Kidney glomerular epithelial cell (primary cell): ENCODE measurements around the gene C1orf105.
"Not testable (repeated sequence)": the region's sequence is repeated elsewhere in the genome, so short reads cannot be mapped to it uniquely, and the experiment has no call there.

Experiments used
- DNase-seq: peaks from one replicate; lab custom pipeline; 2025; lab: John Stamatoyannopoulos, UW

C1orf105 gene, protein sequence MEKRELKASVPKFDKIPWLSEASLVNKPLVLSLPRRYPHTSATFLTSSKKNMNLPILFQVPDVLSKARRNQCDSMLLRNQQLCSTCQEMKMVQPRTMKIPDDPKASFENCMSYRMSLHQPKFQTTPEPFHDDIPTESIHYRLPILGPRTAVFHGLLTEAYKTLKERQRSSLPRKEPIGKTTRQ

DNA sequence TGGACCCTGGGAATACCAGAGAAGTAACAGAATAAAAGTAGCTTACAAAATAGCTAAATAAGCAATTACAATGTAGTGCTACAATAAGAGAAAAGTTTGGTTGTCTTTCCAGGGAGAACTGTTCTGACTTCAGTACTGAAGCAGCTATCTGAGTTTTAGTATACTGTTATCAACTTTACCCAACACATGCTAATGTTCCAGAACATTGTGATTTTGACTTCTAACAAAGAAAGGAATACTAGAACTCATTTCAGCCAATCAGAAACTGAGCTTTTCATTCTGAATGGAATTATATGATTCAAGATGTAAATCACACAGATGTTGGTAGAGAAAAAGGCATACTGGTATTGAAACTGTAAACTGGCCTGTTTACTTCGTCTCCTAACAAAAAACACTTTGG lies at the start of gene C1orf105:
Gene C1orf105 (plus strand): TSS at position 301 of the 400 bp plus-strand sequence. CDS start 201 bp downstream, outside the sequence.
- DNase-seq, result no peak

DNA sequence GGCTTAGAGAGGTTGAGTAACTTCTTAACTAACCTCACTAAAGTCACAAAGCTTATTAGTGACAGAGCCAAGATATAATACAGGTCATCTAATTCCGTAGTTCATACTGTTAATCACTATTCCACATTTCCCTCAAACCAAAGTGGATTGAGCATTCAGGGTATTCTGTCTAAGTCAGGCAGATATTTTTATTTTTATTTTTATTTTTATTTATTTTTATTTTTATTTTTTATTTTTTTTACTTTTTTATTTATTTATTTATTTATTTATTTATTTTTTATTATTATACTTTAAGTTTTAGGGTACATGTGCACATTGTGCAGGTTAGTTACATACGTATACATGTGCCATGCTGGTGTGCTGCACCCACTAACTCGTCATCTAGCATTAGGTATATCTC lies 48.8 kb upstream of the C1orf105 start:
- not testable (repeated sequence) for DNase-seq

DNA sequence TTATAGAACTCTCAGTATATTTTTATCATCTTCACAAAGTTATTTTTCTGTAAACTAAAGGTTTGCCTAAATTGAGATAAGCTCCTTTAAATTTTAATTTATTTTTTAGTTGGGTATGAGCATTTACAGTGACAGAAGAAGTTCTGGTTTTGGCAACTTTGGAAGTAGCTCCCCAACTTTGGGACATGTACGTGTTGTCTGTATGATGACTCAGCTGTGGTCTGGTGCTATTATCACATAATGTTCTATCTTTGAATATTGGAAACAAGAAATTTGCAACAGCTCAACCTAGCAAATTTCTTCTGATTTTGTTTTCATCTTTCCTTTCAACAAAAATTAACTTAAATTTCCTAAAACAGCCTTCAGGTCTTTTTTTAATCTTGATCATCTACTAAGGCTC lies 46.6 kb upstream of the C1orf105 start:
- no peak for DNase-seq

DNA sequence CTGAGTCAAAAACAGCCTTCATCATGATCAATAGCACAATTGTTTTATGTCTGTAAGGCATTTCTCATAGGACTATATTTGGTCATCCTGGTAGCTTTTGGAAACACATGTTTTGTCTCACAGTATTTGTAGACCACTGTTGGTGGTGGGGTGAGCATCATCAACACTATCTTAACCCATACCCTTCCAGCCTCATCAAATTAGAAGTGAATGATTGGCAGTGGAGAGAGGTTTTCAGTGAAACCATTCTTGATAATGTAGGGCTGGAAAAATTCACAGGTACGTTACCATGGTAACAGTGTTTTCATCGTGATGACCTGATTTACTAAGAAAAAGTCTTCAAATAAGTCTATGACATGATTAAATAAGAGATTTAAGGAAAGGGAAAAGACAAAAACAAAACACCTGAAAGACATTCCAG lies 45.3 kb upstream of the C1orf105 start:
- DNase-seq, result no peak

DNA sequence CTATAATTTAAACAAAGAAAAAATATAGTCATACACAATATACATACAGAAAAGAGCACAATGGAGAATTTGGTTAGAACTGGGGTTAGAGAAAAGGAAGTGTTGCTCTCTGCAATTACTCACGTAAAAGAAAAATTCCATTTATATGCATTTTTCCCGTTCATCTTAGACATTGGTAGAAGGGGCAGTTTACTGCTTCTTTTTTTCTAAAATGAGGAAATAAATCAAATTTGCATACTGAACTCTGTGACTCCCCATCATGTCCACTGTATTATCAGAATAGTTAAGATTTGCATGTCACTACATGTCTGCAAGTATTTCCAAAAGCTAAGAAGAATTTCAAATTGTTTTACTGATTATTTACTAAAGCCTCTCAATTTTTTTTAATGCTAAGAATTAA lies 44.1 kb upstream of the C1orf105 start:
- DNase-seq, result no peak

DNA sequence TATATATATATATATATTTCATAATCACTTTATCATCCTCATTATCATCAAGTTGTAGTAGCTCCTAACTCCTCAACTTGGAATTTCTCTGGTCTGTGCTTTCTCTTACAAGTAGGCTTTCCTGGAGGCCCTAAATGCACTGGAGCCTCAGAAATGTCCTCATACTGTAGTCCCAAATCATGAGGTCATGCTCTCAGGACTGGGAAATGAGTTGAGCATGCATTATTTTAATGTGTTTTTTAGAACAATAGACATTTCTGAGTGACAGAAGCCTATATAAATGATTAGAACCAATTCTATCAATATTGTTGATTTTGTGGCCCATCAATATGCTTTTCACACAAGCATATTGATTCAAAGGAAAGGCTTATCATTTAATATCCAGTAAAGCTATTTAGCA lies 42.9 kb upstream of the C1orf105 start:
- no peak for DNase-seq

DNA sequence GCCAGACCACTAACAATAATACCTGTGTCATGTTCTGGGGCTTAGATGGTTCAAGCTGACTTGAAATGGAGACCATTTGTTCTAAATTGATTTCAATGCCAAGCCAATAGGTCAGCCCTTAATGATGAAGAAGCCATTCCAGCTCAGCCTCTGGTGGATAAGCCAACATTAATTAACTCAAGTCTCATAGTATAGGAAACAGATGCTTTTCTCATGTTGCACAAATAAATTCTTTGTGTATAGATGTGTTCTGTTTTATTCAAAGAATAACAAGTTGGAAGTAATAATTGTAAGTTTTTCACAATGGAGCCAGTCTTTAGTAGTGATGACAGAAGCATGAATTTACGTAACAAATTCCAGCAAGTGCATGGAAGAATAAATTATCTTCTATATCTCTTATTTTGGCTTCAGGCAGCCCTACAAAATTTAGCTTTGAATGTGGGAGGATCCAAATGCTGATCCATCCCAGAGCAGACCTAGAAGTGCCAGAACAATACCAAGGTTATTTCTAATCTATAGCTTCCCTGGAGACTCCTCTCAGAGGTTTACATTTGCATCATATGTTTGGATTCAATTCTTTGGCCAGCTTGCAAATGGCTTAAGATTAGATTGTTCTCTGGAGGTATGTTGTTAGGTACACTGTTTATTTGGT lies 42.2 kb upstream of the C1orf105 start:
- DNase-seq, result no peak

DNA sequence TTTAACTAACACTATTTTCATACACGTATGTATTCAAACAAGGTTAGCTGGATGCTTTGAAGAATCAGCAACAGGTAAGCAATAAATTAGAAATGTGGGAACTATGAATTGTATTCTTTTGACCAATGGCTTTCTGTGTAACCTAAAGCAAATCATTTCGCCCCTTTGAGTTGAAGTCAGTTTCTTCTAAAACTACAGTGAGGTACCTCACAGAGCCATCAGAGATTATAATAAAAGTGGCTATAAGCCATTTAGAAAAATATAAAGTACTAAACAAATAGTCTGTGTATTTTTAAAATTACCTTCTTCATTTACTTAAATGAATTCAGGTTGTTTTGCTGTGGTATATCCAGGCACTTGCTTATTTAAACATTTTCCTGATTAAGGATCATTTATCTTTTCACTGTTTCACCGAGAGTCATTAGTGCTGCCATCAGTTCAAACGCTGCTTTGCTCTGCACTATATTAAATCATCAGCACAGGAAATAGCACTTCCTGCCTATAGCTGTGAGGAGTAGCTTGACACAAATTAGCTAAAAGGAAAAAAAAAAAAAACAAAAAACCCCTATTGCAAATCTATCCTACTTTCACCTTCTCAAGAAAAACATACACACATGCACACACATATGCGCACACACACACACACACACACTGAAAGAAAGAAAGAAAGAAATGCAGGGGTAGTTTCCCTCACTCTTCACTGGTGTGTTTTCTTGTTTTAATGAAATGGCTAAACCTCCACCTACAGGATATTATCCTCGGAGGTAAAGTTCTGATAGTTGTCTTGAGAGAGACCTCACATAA lies 39.8 kb upstream of the C1orf105 start:
- DNase-seq, result no peak

DNA sequence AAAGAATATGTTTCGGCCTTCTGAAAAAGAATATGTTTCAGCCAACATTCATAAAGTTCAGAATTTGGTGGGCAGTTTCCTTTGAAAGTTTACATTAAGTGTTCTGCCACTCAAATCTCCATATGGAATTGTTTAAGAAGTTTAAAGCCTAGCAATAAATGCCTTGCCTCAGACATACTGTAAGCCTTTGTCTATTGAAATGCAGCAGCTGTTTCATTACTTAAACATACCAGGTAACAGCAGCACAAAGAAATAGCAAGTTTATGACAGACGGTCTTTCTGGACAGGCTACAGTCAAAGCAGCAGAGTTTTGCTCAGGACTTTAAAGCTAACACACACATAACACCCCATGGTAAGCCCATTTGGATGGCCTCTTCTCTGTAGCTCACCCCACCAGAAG lies 38.5 kb upstream of the C1orf105 start:
- no peak for DNase-seq

DNA sequence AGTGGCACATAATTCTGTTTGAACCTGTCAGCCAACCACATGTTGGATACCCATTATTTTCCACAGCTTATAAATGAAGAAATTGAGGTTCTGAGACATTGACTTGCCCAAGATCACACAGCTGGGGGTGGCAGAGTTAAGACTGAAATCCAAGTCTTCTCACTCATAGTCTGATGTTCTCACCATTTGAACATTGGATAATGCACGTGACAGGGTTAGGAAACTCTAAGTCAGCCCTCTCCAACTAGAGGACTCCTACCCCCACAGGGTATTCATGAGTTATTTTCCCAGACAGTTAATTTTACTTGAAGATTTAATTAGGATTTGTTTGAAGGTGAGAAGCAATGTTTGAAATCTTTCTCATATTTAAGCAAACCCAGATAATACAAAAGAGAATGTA lies 38.1 kb upstream of the C1orf105 start:
- no peak for DNase-seq

DNA sequence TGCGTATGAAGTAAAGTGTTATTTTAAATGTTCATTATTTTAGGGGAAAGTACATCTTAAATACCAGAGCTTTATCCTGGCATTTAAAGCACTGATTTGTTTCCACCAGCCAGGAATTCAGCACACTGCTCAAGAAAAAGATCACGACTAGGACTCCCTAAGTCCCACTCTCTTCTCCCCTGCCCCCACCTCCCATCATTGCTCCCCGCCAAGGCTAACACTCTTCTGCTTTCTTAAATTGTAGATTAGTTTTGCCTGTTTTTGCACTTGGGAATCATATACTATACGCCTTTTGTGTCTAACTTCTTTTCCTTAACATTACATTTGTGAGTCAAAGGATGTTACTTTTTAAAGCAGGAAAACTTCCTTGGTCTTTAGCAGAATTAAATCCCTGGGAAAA lies 37.5 kb upstream of the C1orf105 start:
- DNase-seq, result no peak

DNA sequence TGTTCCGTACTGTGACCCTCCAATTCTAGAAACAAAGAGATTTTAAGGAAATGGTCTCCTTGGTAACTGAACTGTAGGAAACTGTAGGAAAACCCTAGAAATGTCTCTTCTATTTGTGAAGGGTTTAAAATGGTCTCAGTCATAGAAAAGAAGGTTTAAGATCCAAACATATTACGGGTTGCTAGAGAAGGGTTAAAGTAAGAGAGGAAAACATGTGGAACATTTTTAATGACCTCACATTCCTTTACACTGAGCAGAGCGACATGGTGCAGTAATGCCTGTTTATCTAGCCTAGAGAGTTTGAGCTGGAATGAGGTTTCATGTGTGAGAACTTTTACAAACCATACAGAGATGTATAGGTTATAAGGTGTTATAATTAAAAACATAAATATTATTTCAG lies 36.9 kb upstream of the C1orf105 start:
- peak; percentile 56 for DNase-seq

DNA sequence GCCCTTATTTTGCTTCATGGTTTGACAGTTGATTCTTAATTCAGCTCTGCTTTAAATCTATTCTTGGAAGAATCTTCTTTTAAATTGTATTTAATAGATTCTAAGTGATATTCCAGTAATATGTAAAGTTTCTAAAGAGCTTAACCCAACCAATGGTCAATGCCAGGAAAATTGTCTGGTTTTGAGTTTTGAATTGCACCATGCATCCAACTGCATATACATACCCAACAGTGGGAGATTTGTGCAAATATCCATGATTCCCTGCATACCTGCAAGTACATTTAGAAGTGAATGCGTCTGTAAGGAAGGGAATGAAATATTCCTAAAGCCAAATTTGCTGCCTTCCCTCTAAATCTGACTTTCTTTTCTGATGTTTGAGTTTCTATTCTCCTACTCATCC lies 35.8 kb upstream of the C1orf105 start:
- no peak for DNase-seq

DNA sequence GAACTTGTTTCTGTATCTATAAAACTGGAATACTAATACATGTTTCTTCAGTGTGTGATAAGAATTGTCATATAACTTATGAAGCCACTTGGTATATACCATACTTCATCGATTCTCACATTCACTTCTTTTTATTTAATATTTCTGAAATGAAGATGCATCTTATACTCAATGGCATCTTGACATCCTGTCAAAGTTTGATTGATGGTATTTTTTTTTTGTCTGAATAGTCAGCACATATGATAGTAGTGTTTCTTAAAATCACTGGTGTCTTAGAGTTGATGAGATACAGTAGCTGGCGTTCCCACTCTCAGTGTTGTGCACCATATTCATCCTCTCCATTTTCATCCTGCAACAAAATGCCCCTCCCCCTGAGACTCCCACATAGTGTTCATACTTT lies 34.4 kb upstream of the C1orf105 start:
- DNase-seq, result no peak

DNA sequence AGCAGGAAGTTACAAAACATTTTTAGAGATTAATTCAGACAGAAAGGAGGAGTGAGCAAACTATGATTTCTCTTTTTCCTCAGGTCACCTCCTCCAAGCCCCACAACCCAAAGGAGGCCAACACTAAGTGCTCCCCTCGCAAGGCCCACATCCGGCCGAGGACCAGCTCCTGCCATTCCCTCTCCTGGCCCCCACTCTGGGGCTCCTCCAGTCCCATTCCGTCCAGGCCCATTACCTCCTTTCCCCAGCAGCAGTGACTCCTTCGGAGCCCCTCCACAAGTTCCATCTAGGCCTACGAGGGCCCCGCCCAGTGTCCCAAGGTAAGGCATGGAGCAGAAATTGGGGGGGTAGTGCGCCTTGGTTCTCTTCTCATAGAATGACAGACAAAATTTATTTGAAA lies 32.0 kb upstream of the C1orf105 start:
- DNase-seq, result no peak

DNA sequence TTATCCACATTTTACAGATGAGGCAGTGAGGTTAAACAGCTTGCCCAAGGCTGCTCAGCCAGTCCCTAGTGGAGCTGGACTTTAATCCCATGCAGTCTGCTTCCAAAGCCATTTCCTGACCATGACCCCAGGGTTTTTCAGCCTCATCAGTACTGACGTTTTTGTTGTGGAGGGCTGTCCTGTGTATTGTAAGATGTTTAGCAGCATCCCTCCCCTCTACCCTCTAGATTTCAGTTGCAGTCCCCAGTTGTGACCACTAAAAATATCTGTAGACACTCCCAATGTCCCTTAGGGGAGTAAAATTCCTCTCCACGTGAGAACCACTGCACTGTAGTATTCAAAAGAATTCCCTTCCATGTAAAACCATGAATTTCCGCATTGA lies 30.2 kb upstream of the C1orf105 start:
- no peak for DNase-seq

DNA sequence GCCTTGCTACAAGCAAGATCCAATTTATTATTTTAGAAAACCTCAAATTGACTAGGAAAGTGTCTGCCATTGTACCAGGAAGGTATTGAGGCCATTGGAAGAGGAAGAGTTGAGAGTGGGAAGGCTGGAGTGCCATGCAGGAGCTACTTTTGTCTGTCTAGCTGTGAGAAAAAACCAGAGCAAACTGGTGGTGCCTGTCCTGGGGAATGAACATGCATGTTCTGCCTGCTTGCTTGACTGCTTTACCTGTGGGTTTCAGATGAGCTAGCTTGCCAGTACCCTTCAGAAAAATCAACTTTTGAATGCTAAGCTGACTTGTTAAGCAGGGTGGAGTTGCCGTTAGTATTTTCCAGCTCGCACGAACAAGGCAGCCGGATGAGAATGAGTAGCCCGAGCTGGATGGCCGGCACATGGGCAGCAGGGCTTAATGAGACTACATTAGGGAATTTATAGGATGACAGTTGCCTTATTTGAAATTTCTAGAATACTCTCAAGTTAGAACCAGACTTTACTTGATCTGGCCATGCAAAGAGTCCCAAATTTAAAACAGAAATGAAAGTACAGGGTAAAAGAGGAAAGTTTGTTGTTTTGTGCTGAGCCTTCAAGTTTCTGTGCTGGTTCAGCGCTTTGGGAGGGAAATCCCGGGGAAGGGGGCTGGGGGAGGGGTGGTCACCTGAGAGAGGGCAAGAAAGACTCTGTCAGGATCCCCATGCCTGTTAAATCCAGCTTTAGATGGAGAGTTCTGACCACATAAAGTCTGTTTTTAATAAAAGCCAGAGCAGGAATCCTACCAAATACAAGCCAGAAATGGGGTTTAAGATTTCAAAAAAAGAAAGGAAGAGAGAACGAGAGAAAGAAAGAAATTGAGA lies 29.6 kb upstream of the C1orf105 start:
- DNase-seq, result peak; percentile 64

DNA sequence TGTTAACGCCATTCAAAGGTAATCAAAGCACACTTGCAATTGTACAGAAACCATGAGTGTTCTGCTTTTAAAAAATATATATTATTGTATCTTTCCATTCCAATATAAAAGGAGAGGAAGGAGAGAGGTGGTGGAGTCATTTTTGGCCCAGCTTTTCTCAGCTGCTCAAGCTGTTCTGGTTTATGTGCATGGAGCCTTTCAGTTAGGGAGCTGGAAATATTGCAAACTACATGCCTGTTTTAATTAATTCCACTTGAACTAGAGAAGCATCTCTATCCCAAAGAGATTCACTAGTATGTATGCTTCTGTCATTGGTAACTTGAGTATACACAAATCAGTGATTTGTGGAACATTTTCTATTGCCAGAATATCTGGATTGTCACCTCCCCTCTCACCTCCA lies 28.5 kb upstream of the C1orf105 start:
- DNase-seq, result no peak

DNA sequence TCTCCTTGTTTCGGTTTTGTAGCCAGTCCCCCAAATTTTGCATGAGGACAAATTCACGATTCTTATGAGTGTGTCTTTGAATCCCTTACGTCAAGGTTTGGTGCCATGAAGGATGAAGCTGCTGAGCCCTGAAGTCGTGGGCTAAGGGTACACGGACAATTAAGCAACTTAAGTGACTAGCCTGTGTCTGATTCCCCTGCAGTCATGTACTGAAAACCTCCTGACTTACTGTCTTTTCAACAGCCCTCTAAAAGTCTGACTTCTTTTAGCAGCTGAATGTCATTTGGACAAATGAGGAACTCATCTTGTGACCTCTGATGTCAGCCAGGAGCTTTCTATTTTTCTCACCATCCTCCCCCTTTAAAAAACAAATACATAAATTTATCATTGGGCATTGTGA lies 27.1 kb upstream of the C1orf105 start:
- DNase-seq, result no peak

DNA sequence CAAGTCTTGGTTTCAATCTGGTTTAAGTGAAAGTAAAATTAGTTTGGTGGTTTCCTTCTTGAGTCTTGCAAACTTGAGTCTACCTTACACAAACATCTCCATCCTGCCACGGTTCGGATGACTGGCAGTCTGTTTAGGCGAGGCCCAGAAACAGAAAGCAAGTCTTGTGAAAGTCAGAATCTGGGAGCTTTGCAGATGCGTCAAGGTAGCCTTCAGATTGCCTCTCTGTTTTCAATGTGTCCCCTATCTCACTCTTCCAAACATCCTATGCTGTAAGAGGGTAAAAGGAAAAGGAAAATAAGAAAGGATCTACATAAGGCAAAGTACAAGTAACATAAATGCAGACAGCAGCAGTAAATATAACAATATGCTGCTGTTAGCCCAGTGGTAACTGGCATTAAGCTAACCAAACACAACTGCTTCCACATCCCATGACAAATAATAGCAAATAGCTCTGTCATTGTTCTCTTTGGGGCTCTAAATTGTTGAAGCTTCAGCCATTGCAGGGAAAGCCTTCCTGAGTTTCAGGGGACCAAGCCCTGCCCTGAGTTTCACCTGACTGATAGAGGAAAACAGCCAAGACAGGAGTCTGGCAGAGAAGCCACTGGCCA lies 26.2 kb upstream of the C1orf105 start:
- peak; percentile 44 for DNase-seq

DNA sequence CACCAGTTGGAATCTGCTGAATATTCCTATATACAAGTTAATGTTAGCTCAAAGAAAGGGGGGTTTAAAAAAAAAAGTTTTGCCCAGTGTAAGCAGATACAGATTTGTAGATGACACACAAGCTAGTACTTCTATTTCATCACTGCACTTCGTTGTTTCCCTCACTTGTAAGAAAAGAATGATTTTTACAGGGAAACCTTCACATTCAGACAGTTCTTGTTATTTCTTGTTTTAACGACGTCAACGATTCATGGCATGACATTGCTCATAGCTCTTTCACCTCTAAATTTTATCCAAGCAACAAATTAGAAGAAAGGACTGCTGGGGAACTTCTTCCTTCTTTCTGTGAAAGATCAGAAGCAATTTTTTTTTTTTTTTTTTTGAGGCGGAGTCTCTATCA lies 25.7 kb upstream of the C1orf105 start:
- no peak for DNase-seq

DNA sequence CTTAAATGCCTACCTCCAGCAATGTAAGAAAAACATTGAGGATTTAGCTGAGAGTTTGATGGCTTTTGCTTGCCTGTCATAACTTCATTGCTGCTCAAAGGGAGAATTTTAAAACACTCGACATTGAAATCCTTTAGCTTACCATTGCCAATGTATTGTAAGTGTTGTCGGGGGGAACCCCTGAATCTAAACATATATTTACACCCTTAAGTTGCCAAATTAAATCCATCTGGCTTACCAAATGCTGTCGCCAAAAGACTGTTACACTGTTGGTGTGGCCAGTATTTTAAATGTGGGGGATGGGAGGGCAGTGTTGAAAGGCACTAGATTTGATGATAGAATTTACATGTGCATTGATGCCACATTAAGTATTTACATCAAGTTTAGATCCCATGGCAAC lies 24.9 kb upstream of the C1orf105 start:
- no peak for DNase-seq
